ENCODE data around the gene IFNGR2.
"Not testable (repeated sequence)": the region's sequence is repeated elsewhere in the genome, so short reads cannot be mapped to it uniquely, and the experiment has no call there.

IFNGR2 gene

DNA sequence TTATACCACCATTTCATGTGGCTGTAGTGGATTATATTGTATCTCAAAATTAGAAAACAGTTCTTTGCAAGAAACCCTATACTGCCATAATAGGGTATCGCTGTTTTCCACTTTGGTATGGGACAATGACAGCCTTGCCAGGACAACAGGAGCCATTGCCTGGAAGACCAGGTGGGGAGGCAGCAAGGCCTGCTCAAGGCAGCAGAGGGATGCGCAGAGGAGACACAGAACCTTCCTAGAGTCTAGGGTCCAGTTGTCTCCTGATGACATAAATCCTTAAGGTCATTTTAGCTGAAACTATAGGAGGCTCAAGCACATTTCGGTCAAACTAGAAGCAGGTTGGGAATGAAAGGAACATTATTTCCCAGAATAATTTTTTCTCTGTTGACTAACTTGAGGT is 27.6 kb downstream of the IFNGR2 start:
- Mint-ChIP-seq H3K27ac (no peak overlapping the region), H3K4me1 (ENCODE audit: low read depth) (peaks cover 29% of the 10 kb centered on the region), H3K36me3 (ENCODE audit: low read depth) (peaks cover 72% of the 10 kb centered on the region)

DNA sequence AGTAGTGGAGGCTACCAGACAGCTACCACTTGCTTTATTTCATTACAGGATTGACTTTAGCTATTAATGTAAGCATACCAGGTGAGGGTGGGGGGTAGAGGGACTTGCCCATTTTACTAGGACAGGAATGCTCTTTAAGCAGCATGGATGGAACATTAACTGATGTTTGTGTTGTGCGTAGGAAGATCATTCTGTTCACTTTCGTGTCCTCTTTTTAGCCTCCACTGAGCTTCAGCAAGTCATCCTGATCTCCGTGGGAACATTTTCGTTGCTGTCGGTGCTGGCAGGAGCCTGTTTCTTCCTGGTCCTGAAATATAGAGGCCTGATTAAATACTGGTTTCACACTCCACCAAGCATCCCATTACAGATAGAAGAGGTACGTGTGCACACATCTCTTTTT is 29.3 kb downstream of the IFNGR2 start:
- Mint-ChIP-seq H3K27ac (no peak overlapping the region), H3K4me1 (ENCODE audit: low read depth) (peaks cover 31% of the 10 kb centered on the region), H3K27me3 (no peaks in the 10 kb centered on the region), H3K36me3 (ENCODE audit: low read depth) (peaks cover 73% of the 10 kb centered on the region), H3K9me3 (no peaks in the 10 kb centered on the region), H3K4me3 (no peak overlapping the region)
- DNase-seq, result no peak

More for the DNA sequence above, 27.6 kb downstream of the IFNGR2 start:
- no peak for DNase-seq
- H3K27me3 Mint-ChIP-seq, result no peaks in the 10 kb centered on the region
- H3K9me3 Mint-ChIP-seq, result no peaks in the 10 kb centered on the region
- no peak overlapping the region for H3K4me3 Mint-ChIP-seq

DNA sequence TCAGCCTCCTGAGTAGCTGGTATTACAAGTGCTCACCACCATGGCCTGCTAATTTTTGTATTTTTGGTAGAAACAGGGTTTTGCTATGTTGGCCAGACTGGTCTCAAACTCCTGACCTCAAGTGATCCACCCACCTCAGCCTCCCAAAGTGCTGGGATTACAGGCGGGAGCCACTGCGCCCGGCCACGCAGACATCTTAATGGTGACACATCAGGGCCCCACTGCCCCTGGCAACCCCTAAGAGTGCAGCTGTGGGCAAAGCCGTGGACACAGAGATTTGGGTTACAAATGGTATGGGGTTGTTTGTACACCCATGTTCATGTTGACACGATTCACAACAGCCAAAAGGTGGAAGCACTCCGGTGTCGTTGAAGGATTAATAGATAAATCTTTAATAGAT is 29.8 kb downstream of the IFNGR2 start:
- H3K27ac Mint-ChIP-seq, result peak overlapping the region; percentile 26
- peaks cover 31% of the 10 kb centered on the region for H3K4me1 Mint-ChIP-seq (ENCODE audit: low read depth)
- H3K27me3 Mint-ChIP-seq, result no peaks in the 10 kb centered on the region
- no peaks in the 10 kb centered on the region for H3K9me3 Mint-ChIP-seq
- DNase-seq, result no peak
- no peak overlapping the region for H3K4me3 Mint-ChIP-seq
- H3K36me3 Mint-ChIP-seq (ENCODE audit: low read depth), result peaks cover 74% of the 10 kb centered on the region

DNA sequence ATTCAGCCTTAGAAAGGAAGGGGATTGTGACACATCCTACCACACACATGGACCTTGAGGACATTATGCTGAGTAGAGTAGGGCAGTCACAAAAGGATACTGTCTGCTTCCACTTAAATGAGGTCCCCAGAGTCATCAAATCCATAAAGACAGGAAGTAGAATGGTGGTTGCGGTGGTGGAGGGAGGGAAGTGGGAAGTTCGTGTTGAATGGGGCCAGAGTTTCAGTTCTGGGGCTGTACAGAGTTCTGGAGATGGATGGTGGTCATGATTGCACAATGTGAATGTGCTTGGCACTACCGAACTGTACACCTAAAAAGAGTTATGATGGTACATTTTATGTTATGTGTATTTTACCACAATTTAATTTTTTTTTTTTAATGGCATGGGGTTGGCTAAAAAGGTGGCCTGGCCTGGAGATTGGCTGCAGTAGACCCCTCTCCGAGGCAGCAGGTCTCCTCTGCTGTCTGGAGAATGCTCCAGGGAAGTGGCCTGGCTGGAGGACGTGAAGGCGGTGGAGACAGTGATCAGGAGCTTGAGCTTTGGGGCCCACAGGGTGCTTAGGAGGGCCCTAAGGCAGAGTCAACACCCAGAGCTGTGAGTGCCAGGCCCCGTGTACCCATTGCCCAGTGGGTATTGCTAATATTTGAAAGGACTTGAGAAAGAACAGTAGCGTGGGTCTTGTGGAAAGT is 30.4 kb downstream of the IFNGR2 start:
- H3K4me3 Mint-ChIP-seq, result no peak overlapping the region

DNA sequence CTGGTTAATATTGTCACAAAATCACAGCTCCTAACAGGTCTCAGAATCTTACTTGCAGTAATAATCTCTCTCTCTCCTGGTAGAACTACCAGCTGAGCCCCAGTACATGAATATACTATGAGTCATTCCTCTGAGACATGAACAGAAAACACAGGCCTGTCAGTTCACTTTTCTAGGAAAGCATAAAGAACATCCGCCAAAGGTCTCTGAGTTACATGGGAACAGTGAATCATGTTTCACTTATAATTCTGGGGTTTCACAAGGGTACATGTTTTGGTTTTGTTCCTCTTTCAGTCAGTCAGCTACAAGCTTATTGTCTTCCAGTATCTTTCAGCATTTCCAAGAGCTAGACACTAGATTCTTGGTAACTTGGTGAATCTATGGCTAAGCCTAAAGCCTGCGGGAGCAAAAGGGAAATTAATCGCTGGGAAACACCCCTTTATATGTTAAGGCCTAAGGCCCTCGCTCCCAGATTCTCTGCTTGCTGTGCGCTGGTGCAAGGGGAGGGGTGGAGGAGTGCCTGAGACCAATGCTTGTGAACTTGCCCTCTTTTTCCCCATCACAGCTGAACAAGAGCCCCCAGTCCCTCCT is 31.7 kb downstream of the IFNGR2 start:
- Mint-ChIP-seq H3K36me3 (ENCODE audit: low read depth) (peaks cover 67% of the 10 kb centered on the region), H3K9me3 (no peaks in the 10 kb centered on the region), H3K27ac (peak overlapping the region; percentile 91), H3K27me3 (no peaks in the 10 kb centered on the region), H3K4me1 (ENCODE audit: low read depth) (peaks cover 31% of the 10 kb centered on the region), H3K4me3 (peak overlapping the region; percentile 43)
- DNase-seq, result peak; percentile 58

More for the DNA sequence above, 30.4 kb downstream of the IFNGR2 start:
- peak overlapping the region; percentile 74 for H3K27ac Mint-ChIP-seq
- H3K9me3 Mint-ChIP-seq, result no peaks in the 10 kb centered on the region
- H3K4me1 Mint-ChIP-seq (ENCODE audit: low read depth), result peaks cover 31% of the 10 kb centered on the region
- no peaks in the 10 kb centered on the region for H3K27me3 Mint-ChIP-seq
- H3K36me3 Mint-ChIP-seq (ENCODE audit: low read depth), result peaks cover 75% of the 10 kb centered on the region
- no peak for DNase-seq

DNA sequence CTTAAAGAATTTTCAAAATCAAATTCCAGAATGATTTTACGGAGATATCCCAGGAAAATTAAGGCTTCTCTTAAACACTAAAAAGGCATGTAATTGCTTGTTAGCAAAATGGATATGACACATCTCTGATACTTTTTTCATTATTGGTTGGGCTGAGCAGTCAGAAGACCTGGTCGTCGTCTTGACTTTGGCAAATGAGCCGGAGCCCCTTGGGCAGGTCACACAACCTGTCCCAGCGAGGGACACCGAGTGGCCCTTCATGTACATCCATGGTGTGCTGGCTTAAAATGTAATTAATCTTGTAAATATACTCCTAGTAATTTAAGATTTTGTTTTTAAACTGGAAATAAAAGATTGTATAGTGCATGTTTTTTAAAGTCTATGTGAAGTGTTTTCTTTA is 33.9 kb downstream of the IFNGR2 start:
- H3K36me3 Mint-ChIP-seq (ENCODE audit: low read depth), result peaks cover 51% of the 10 kb centered on the region
- H3K9me3 Mint-ChIP-seq, result no peaks in the 10 kb centered on the region
- DNase-seq, result no peak
- no peak overlapping the region for H3K4me3 Mint-ChIP-seq
- H3K27ac Mint-ChIP-seq, result no peak overlapping the region
- H3K27me3 Mint-ChIP-seq, result no peaks in the 10 kb centered on the region
- peaks cover 31% of the 10 kb centered on the region for H3K4me1 Mint-ChIP-seq (ENCODE audit: low read depth)

DNA sequence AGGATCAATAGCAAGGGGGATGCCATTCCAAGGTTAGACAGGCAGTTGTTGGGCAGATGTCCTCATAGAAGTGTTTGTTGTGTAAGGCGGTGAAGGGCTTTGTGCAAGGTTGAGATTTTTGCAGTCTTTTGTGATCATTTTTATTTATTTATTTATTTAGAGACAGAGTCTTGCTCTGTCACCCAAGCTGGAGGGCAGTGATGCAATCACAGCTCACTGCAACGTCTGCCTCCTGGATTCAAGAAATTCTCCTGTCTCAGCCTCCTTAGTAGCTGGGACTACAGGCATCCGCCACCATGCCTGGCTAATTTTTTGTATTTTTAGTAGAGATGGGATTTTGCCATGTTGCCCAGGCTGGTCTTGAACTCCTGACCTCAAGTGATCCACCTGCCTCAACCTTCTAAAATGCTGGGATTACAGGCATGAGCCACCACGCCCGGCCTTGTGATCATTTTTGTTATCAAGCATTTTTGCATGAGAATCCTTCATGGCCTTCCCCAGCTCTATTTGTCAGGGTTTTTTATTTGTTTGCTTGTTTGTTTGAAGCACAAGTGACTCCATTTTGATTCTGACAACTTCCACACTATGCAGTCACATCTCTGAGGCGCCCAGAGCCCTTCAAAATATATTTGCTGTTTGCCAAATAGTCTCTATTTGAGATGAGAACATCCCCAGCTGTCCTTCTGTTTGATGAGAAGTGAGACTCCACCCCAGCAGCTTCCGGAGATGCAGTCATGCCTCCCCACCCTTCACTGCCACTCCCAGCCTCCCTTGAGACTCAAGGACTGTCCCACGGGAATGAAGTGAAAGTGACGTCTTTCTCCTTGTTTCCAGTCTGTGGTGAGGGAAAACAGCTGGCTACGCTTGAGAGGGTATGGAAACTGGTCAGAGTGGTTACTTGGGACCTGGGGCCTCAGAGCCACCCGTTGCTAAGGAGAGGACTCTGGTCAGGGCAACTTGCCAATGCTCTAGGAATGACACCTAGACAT is 38.6 kb downstream of the IFNGR2 start:
- Mint-ChIP-seq H3K36me3 (ENCODE audit: low read depth) (peaks cover 36% of the 10 kb centered on the region), H3K27ac (no peak overlapping the region)
- no peak for DNase-seq

DNA sequence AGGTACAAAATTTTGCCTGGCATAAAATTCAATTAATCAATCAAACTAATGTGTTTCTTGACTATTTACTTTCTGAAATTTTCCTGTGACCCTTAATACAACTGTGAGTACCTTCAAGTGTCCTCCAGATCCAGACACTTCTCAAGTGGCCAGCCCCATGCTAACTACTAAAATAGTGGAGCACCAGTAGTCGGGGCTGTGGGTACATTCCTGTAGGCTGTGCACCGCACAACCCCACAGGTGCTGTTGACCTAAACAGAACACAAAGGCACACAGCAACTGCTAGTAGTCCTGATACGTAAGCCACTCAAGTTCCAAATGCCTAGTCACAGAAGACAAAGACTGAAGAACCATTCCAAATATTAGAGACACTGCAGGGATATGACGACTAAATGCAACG is 40.0 kb downstream of the IFNGR2 start:
- no peak for DNase-seq
- Mint-ChIP-seq H3K4me1 (ENCODE audit: low read depth) (peaks cover 3% of the 10 kb centered on the region), H3K27me3 (no peaks in the 10 kb centered on the region), H3K9me3 (no peaks in the 10 kb centered on the region), H3K36me3 (ENCODE audit: low read depth) (peaks cover 26% of the 10 kb centered on the region), H3K27ac (no peak overlapping the region), H3K4me3 (no peak overlapping the region)

More for the DNA sequence above, 38.6 kb downstream of the IFNGR2 start:
- no peak overlapping the region for H3K4me3 Mint-ChIP-seq
- no peaks in the 10 kb centered on the region for H3K9me3 Mint-ChIP-seq
- no peaks in the 10 kb centered on the region for H3K27me3 Mint-ChIP-seq
- peaks cover 3% of the 10 kb centered on the region for H3K4me1 Mint-ChIP-seq (ENCODE audit: low read depth)

DNA sequence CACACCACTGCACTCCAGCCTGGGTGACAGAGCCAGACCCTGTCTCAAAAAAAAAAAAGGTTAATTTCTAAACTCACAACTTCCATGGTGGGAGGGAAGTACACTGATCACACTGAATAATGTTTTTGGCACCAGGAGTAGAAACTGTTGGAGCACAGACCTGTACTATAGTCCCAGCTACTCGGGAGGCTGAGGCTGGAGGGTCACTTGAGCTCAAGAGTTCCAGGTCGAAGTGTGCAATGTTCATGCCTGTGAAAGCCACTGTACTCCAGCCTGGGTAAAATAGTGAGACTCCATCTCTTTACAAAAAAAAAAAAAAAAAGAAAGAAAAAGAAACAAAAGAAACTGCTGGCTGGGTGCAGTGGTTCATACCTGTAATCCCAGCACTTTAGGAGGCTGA is 41.3 kb downstream of the IFNGR2 start:
- H3K27me3 Mint-ChIP-seq, result no peaks in the 10 kb centered on the region
- no peak overlapping the region for H3K4me3 Mint-ChIP-seq
- DNase-seq, result no peak
- H3K27ac Mint-ChIP-seq, result no peak overlapping the region
- H3K9me3 Mint-ChIP-seq, result no peaks in the 10 kb centered on the region
- peaks cover 21% of the 10 kb centered on the region for H3K36me3 Mint-ChIP-seq (ENCODE audit: low read depth)
- peaks cover 3% of the 10 kb centered on the region for H3K4me1 Mint-ChIP-seq (ENCODE audit: low read depth)

DNA sequence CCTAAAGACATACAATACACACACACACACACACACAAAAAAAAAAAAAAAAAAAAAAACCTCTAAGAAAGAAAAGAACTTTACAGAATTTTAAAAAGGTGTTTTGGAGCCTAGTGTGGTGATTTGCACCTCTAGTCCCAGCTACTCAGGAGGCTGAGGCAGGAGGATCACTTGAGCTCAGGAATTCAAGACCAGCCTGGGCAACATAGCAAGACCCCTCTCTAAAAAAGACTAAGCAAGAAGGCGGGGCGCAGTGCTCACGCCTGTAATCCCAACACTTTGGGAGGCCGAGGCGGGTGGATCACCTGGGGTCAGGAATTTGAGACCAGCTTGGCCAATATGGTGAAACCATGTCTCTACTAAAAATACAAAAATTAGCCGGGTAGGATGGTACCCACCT is 43.4 kb downstream of the IFNGR2 start:
- H3K27me3 Mint-ChIP-seq; H3K9me3 Mint-ChIP-seq; DNase-seq; H3K27ac Mint-ChIP-seq; H3K4me3 Mint-ChIP-seq; H3K4me1 Mint-ChIP-seq (ENCODE audit: low read depth): not testable (repeated sequence)
- H3K36me3 Mint-ChIP-seq (ENCODE audit: low read depth), result peaks cover 21% of the 10 kb centered on the region

DNA sequence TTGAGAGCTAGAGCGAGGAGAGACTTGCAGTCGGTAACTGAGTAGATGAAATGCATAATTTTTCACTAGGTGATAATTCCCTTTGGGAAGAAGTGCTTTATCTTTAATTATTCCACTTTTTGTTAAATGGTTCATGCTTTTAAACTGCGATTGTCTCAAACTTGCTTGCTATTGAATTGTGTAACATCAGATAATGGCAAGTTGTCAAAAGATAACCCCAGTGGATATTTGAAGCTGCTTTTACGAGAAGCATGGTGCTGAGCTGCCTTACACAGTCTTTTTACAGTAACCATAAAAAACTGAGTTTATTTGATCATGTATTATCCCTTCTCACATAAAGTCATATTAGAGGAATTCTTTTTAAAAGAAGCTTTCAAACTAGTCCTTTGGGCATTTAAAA is 46.4 kb downstream of the IFNGR2 start:
- Mint-ChIP-seq H3K4me1 (ENCODE audit: low read depth) (peaks cover 6% of the 10 kb centered on the region), H3K27me3 (no peaks in the 10 kb centered on the region), H3K36me3 (ENCODE audit: low read depth) (peaks cover 22% of the 10 kb centered on the region), H3K27ac (no peak overlapping the region), H3K9me3 (no peaks in the 10 kb centered on the region), H3K4me3 (no peak overlapping the region)
- no peak for DNase-seq

DNA sequence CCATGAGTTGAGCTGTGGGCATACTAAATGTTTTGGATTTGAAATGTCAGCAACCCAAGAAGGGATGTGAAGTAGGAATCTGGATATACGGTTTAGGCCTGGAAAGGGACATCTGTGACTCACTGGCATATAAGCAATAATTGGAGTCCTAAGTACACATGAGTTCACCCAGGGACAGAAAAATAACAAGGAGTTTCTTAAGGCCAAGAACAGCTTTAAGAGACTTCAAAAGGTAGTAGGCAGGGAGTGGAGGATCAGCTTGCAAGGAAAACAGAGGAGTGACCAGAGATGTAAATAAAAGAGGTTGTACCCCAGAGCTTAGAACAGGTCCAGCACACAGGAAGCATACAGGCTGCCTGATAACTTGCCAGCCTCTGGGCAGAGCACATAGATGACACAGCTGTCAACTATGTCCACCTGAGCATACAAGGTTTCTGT is 48.4 kb downstream of the IFNGR2 start:
- Mint-ChIP-seq H3K27ac (no peak overlapping the region), H3K4me3 (no peak overlapping the region), H3K4me1 (ENCODE audit: low read depth) (peaks cover 4% of the 10 kb centered on the region), H3K27me3 (no peaks in the 10 kb centered on the region), H3K9me3 (no peaks in the 10 kb centered on the region), H3K36me3 (ENCODE audit: low read depth) (peaks cover 27% of the 10 kb centered on the region)
- no peak for DNase-seq

DNA sequence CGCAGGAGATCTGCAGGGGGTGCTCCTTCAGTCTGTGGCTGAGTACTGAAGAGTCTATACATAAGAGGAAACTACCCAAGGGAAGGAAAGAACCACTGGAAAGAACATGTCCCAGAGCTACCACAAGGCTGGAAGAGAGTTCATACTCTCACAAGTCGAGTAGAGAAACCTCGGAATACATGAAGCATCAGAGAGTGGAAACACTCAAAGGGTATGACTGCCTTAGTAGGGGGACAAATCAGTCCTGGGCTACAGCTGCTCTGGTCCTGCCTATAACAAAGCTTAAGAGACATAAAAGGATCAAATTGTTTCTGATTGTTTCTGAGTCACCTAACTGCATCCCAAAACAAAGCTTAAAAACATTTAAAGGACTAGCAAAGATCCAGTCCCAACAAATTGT is 49.1 kb downstream of the IFNGR2 start:
- peaks cover 4% of the 10 kb centered on the region for H3K4me1 Mint-ChIP-seq (ENCODE audit: low read depth)
- no peak overlapping the region for H3K4me3 Mint-ChIP-seq
- no peak overlapping the region for H3K27ac Mint-ChIP-seq
- H3K27me3 Mint-ChIP-seq, result no peaks in the 10 kb centered on the region
- no peak for DNase-seq
- no peaks in the 10 kb centered on the region for H3K9me3 Mint-ChIP-seq
- peaks cover 26% of the 10 kb centered on the region for H3K36me3 Mint-ChIP-seq (ENCODE audit: low read depth)

DNA sequence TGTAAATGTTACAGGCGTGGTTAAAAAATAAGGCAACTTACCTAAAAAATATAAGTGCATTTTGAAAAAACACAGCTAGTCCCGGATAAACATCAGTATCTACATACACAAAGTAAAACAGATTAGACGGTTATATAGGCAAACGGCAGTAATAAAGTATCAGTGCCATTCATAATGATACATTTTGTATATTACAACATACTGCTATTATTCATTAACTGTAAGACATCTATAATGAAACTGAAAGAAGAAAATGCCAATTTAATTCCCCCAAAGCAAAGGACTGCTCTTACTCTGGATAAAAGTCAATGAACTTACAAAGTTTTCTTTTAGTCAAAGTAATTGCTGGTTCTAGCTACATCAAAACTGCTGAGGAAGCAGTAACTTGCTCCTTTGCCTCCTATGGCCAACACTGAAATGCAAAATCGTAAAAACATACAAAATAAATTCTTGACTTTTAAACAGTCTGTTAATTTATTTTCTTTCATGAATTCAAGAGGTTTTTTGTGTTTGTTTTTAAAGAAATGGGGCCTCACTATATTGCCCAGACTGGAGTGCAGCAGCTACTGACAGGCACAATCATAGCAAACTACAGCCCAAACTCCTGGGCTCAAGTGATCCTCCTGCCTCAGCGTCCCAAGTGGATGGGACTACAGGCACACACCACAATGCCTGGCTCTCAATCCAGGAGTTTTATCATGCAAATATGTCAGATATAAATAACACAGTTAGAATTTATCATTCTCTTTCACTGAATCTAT is 52.7 kb downstream of the IFNGR2 start:
- H3K9me3 Mint-ChIP-seq, result no peaks in the 10 kb centered on the region
- H3K4me1 Mint-ChIP-seq (ENCODE audit: low read depth), result peaks cover 4% of the 10 kb centered on the region
- no peaks in the 10 kb centered on the region for H3K27me3 Mint-ChIP-seq
- no peak overlapping the region for H3K4me3 Mint-ChIP-seq
- no peak overlapping the region for H3K27ac Mint-ChIP-seq
- peaks cover 45% of the 10 kb centered on the region for H3K36me3 Mint-ChIP-seq (ENCODE audit: low read depth)
- no peak for DNase-seq
